ENCODE results near the gene CALN1.
A peak's percentile ranks its signal among the peaks of the same experiment; 100 is the strongest.
"Not testable (repeated sequence)": the region's sequence is repeated elsewhere in the genome, so short reads cannot be mapped to it uniquely, and the experiment has no call there.

Gene CALN1

DNA sequence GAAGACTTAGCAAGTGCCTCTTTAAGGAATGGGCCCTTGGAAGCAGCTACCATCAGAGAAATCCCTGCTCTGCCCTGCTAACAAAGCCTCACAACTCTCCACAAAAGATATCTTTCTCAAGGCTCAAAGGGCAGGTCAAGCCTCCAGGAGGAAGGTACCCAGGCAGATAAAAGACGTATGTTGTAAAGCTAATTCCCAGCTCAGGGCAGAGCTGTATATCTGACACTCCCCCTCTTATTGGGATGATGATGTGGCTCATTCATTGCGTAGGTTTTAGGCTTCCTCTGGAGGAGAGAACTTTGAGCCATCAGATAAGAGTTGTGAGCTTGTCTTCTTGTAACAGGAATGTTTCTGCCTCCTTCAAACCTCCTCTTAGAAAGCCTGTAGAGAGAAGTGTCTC lies 145.4 kb downstream of the CALN1 start:
- DNase-seq (ENCODE audit: low spot score): no peak

GRCh38 chr7:72265071-72265904 lies 146.8 kb downstream of the CALN1 start:
- DNase-seq (ENCODE audit: low spot score): no peak

- DNase-seq (ENCODE audit: low spot score): no peak
These were observed 151.7 kb downstream of the CALN1 start for GRCh38 chr7:72260406-72260805.

- no peak for DNase-seq (ENCODE audit: low spot score)
These were observed 154.1 kb downstream of the CALN1 start for GRCh38 chr7:72258074-72258473.

DNA sequence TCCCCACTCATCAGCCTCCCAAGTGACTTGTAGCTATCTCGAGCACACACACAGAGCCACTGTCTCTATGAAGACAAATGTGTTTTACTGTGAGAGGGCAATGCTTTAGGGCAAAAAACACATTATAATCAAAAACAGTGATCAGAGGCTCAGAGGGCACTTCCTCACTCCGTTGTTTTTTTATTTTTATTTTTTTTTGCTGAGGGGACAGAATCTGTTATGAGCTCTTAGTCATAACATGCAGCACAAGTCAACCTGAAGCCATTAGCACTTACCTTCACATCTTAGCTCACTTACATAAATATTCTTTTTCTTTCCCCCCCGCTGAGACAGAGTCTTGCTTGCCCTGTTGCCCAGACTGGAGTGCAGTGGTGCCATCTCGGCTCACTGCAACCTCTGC lies 157.7 kb downstream of the CALN1 start:
- no peak for DNase-seq (ENCODE audit: low spot score)

- DNase-seq (ENCODE audit: low spot score): no peak
These were observed 163.0 kb downstream of the CALN1 start for GRCh38 chr7:72249106-72249505.

GRCh38 chr7:72244826-72245398 lies 167.2 kb downstream of the CALN1 start:
- DNase-seq (ENCODE audit: low spot score): no peak

- no peak for DNase-seq (ENCODE audit: low spot score)
These were observed 168.8 kb downstream of the CALN1 start for GRCh38 chr7:72243329-72243728.

- DNase-seq (ENCODE audit: low spot score): peak; percentile 12
These were observed 176.8 kb downstream of the CALN1 start for GRCh38 chr7:72235351-72235750.

- DNase-seq (ENCODE audit: low spot score): no peak
These were observed 178.1 kb downstream of the CALN1 start for GRCh38 chr7:72234086-72234485.

GRCh38 chr7:72230281-72230680 lies 181.9 kb downstream of the CALN1 start:
- DNase-seq (ENCODE audit: low spot score): no peak

- DNase-seq (ENCODE audit: low spot score): no peak
These were observed 188.8 kb downstream of the CALN1 start for GRCh38 chr7:72223351-72223750.

- no peak for DNase-seq (ENCODE audit: low spot score)
These were observed 190.0 kb downstream of the CALN1 start for GRCh38 chr7:72222136-72222535.

DNA sequence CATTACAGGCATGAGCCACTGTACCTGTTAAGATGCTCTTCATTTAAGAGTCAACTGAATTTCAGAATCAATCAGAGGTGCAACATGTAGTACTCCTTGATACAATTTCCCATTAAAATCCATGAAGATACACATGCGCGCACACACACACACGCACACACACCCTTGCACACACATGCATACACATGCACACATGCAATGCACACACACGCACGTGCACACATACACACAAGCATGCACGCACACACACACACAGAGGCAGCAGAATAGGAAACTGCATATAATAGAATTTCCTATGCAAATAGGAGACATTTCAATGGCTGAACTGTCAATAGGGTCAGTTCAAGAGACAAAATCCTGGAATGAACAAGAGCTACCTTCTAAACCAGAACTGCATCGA lies 192.6 kb downstream of the CALN1 start:
- no peak for DNase-seq (ENCODE audit: low spot score)

DNA sequence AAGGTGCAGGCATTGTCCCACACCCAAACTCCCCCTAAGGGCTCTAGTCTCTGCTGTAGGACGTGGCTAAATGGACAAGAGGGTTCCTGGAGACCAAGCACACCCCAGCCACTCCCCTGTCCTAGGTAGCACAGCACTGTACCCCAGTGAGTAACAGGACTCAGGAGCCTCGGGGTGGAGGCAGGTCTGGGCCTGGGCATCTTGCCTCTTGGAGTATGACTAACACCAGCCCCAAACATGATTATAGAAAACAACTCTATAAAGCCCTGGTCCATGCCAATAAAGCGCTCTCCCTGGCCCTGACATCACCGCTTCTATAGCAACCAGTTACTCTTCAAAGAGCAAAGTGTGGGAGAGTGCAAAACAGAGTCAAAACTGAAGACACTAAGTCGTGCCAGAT lies 195.0 kb downstream of the CALN1 start:
- peak; percentile 6 for DNase-seq (ENCODE audit: low spot score)

DNA sequence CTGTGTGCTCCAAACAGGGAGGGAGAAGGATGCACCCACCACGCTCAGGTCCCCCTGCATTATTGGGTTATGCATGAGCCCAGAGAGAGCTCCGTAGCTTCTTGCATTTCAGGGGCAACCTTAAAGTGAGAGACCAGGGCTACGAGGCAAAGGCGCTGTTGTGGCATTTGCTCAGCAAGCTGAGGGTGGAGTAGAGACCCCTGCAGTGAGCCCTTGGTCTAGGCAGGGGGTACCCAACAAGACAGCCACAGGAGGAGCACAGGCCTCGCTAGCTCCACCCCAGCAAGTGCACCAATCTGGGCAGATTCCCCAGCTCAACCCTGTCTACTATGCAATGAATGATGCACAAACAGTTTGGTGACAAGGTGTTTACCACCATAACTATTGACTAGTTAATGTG lies 198.4 kb downstream of the CALN1 start:
- DNase-seq (ENCODE audit: low spot score): no peak

- DNase-seq (ENCODE audit: low spot score): no peak
These were observed 199.1 kb downstream of the CALN1 start for GRCh38 chr7:72213081-72213480.

DNA sequence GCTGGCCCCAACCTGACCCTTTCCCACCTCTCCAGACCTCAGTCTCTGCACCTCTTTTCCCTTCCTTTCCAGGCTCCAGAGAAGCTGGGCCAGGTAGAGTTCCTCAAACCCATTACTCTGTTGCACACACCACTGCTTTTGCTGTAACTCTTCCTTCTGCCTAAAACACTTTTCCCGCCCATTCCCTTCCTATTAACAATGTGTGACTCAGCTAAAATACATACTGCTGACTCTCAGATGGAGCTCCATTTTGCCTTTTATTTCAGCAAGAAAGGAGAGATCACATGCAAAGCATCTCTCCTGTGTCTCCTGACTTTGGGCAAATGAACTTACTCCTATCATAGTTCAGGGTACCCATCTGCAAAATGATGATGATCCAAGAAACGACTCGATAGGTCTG lies 201.0 kb downstream of the CALN1 start:
- no peak for DNase-seq (ENCODE audit: low spot score)

GRCh38 chr7:72209006-72209405 lies 203.1 kb downstream of the CALN1 start:
- DNase-seq (ENCODE audit: low spot score): not testable (repeated sequence)

GRCh38 chr7:72196176-72196575 lies 216.0 kb downstream of the CALN1 start:
- no peak for DNase-seq (ENCODE audit: low spot score)

GRCh38 chr7:72190919-72191318 lies 221.2 kb downstream of the CALN1 start:
- DNase-seq (ENCODE audit: low spot score): peak; percentile 7

DNA sequence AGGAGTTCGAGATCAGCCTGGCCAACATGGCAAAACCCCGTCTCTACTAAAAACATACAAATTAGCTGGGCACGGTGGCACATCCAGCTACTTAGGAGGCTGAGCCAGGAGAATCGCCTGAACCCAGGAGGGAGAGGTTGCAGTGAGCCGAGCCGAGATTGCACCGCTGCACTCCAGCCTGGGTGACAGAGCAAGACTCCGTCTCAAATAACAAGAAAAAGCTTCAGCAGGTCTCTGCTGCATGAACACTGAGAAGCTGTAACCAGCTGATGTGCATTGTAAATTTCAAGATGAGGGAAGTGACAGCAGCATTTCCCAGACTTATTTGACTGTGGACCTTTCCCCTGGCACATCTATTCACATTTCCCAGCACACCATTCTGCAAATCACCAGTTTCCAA lies 222.0 kb downstream of the CALN1 start:
- DNase-seq (ENCODE audit: low spot score): no peak

- no peak for DNase-seq (ENCODE audit: low spot score)
These were observed 225.0 kb downstream of the CALN1 start for GRCh38 chr7:72187179-72187578.

- no peak for DNase-seq (ENCODE audit: low spot score)
These were observed 228.3 kb downstream of the CALN1 start for GRCh38 chr7:72183835-72184234.

Measured in Ammon's horn (tissue), 1 donor.